ENCODE measurements around the gene PRSS27. TPM values are rescaled to one million over a fixed set of nuclear protein-coding genes. Genes with fewer than 3 reads are reported as not detected.

The PRSS27 gene
- total and polyA plus RNA-seq, 2 donors (not counting 3 experiments of a cell fraction or from before 2014, with no cell fraction given) = 0.33 to 0.53 TPM

- H3K27me3 ChIP-seq (ENCODE audit: control insufficient read depth in 2 of 2, insufficient read depth in 2 of 2, low read length in 2 of 2) = no peaks in the 10 kb centered on the region
- ChIA-PET CTCF (interaction anchor here (1.2 kb wide), 1 partner anchor 98 kb away, joined by 6 read pairs; no protein-coding TSS in a partner anchor), POLR2A (interaction anchor here (0.6 to 1.0 kb wide), 2 partner anchors 58 to 402 kb away, joined by 3 to 8 read pairs; partner anchors contain the start of gene KCTD5)
- H3K4me3 ChIP-seq (replicated peaks in 1 of 3; ENCODE audit: insufficient read depth in 1 of 3, low read depth in 1 of 3, low read length in 3 of 3) = no peak overlapping the region
- H3K27ac ChIP-seq (ENCODE audit: insufficient read depth, low read depth, low read length) = no peak overlapping the region
- no peaks in the 10 kb centered on the region for H3K79me2 ChIP-seq (ENCODE audit: control insufficient read depth, insufficient read depth, low read length)
- DNase-seq (ENCODE audit: low read depth, low spot score) (no peak), FAIRE-seq (no peak)
- no peaks in the 10 kb centered on the region for H4K20me1 ChIP-seq (replicated peaks; ENCODE audit: control insufficient read depth, extremely low read depth, insufficient read depth, low read length)
- no peak overlapping the region for H3K9ac ChIP-seq (replicated peaks; ENCODE audit: extremely low read depth, insufficient read depth, low read length)
- H2AFZ ChIP-seq (ENCODE audit: low read depth, low read length) = no peak overlapping the region
- intact Hi-C loops (cut with micrococcal nuclease) (no loop called here), dilution Hi-C loops (cut with MboI; ENCODE audit: extremely low pct_ligation_motif_present, low sequenced_read_pairs) (no loop called here)
- BruUV-seq (replicated peaks) = no TSS peak
- no peaks in the 10 kb centered on the region for H3K36me3 ChIP-seq (ENCODE audit: control insufficient read depth in 2 of 2, extremely low read depth in 1 of 2, insufficient read depth in 2 of 2, low read length in 2 of 2)
- TF ChIP-seq EZH2 (IDR thresholded peaks at IDR 0.05; ENCODE audit: borderline replicate concordance, low read depth, low read length, severe bottlenecking) = no peak
- no peak for TF ChIP-seq CTCF (IDR thresholded peaks at IDR 0.05; ENCODE audit: extremely low read depth in 1 of 2, insufficient read depth in 1 of 2, low read depth in 1 of 2, low read length in 2 of 2)
- no peak for TF ChIP-seq GATA2 (IDR thresholded peaks at IDR 0.05; ENCODE audit: insufficient read depth, insufficient read length, low read depth, low read length)
- no peaks in the 10 kb centered on the region for H3K4me1 ChIP-seq (ENCODE audit: control insufficient read depth, extremely low read depth, insufficient read depth, low read length)
- H3K4me2 ChIP-seq (ENCODE audit: insufficient read depth, low read length) = no peak overlapping the region
- H3K9me1 ChIP-seq (replicated peaks; ENCODE audit: control insufficient read depth, extremely low read depth, insufficient read depth, low read length) = no peaks in the 10 kb centered on the region
- no peaks in the 10 kb centered on the region for H3K9me3 ChIP-seq (replicated peaks; ENCODE audit: control insufficient read depth, insufficient read depth, low read length)
These were observed 21.1 kb upstream of the PRSS27 start for GRCh38 chr16:2741168-2741567.

- DNase-seq (ENCODE audit: low read depth, low spot score) = no peak
- Histone ChIP-seq H3K4me3 (replicated peaks in 1 of 3; ENCODE audit: insufficient read depth in 1 of 3, low read depth in 1 of 3, low read length in 3 of 3) (no peak overlapping the region), H3K79me2 (ENCODE audit: control insufficient read depth, insufficient read depth, low read length) (no peaks in the 10 kb centered on the region), H3K9ac (replicated peaks; ENCODE audit: extremely low read depth, insufficient read depth, low read length) (no peak overlapping the region), H3K9me1 (replicated peaks; ENCODE audit: control insufficient read depth, extremely low read depth, insufficient read depth, low read length) (no peaks in the 10 kb centered on the region), H3K27ac (ENCODE audit: insufficient read depth, low read depth, low read length) (no peak overlapping the region), H3K36me3 (ENCODE audit: control insufficient read depth in 2 of 2, extremely low read depth in 1 of 2, insufficient read depth in 2 of 2, low read length in 2 of 2) (no peaks in the 10 kb centered on the region), H2AFZ (ENCODE audit: low read depth, low read length) (no peak overlapping the region), H3K9me3 (replicated peaks; ENCODE audit: control insufficient read depth, insufficient read depth, low read length) (no peaks in the 10 kb centered on the region), H3K4me2 (ENCODE audit: insufficient read depth, low read length) (no peak overlapping the region), H4K20me1 (replicated peaks; ENCODE audit: control insufficient read depth, extremely low read depth, insufficient read depth, low read length) (no peaks in the 10 kb centered on the region), H3K27me3 (ENCODE audit: control insufficient read depth in 2 of 2, insufficient read depth in 2 of 2, low read length in 2 of 2) (no peaks in the 10 kb centered on the region), H3K4me1 (ENCODE audit: control insufficient read depth, extremely low read depth, insufficient read depth, low read length) (no peaks in the 10 kb centered on the region)
- dilution Hi-C loops (cut with MboI; ENCODE audit: extremely low pct_ligation_motif_present, low sequenced_read_pairs) = no loop called here
- intact Hi-C loops (cut with micrococcal nuclease) = no loop called here
- CTCF ChIA-PET = interaction anchor here (0.6 kb wide), 1 partner anchor 185 kb away, joined by 3 read pairs; no protein-coding TSS in a partner anchor
- BruUV-seq (replicated peaks) = no TSS peak
- POLR2A ChIA-PET = no interaction called here
- TF ChIP-seq EZH2 (IDR thresholded peaks at IDR 0.05; ENCODE audit: borderline replicate concordance, low read depth, low read length, severe bottlenecking) = no peak
- TF ChIP-seq GATA2 (IDR thresholded peaks at IDR 0.05; ENCODE audit: insufficient read depth, insufficient read length, low read depth, low read length) = no peak
- TF ChIP-seq JUN (IDR thresholded peaks at IDR 0.05; ENCODE audit: borderline replicate concordance, insufficient read depth, insufficient read length, low read depth) = no peak
- TF ChIP-seq CTCF (IDR thresholded peaks at IDR 0.05; ENCODE audit: extremely low read depth in 1 of 2, insufficient read depth in 1 of 2, low read depth in 1 of 2, low read length in 2 of 2) = no peak
- TF ChIP-seq FOS (IDR thresholded peaks at IDR 0.05; ENCODE audit: borderline replicate concordance, insufficient read depth, low read length) = no peak
- FAIRE-seq = no peak
These were observed 20.5 kb upstream of the PRSS27 start for GRCh38 chr16:2740476-2740875.

All from endothelial cell of umbilical vein (primary cell).